Measurements from ENCODE around the gene BRSK2. TPM values are rescaled to one million over a fixed set of nuclear protein-coding genes. Genes with fewer than 3 reads are reported as not detected.

BRSK2 gene
- total RNA-seq, 4 donors from 2014 or later = 0.35 to 6.4 (median 0.40) TPM; not detected in 1

DNA sequence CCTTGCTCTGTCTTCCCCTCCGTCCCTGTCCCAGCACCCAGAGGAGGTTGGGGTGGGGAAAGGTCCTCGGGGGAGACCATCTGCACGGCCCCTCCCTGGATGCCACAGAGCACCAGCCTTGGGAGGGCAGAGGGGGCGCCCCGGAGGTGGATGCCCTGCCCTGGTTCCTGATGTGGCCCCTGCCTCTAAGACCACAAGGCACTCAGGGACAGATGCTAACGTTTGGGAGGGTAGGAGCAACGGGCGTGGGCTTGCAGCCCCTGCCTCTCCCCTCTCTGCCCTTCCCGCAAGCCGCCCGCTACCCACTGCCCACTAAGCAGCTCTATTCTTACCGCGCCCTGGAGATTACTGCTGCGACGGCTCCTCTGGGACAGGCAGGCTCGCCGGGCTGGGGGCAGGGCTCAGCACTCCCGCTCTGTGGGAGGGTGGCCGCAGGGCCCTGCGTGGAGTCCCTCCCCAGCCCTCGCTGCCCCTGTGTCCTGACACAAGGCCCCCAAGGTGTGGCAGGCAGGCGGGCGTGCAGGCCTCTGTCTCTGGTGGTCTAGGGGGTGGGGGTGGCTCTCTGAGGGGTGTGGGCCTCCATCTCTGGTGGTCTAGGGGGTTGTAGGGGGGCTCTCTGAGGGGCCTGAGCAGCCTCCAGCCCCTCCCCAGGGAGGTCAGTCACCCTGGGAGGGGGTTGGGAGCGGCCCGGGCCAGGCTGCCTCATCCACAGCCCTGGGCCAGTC lies 14.9 kb downstream of the BRSK2 start:
- no peaks in the 10 kb centered on the region for H3K36me3 ChIP-seq
- TF ChIP-seq POLR2A (IDR thresholded peaks at IDR 0.05) = no peak
- TF ChIP-seq, protein P1, sequence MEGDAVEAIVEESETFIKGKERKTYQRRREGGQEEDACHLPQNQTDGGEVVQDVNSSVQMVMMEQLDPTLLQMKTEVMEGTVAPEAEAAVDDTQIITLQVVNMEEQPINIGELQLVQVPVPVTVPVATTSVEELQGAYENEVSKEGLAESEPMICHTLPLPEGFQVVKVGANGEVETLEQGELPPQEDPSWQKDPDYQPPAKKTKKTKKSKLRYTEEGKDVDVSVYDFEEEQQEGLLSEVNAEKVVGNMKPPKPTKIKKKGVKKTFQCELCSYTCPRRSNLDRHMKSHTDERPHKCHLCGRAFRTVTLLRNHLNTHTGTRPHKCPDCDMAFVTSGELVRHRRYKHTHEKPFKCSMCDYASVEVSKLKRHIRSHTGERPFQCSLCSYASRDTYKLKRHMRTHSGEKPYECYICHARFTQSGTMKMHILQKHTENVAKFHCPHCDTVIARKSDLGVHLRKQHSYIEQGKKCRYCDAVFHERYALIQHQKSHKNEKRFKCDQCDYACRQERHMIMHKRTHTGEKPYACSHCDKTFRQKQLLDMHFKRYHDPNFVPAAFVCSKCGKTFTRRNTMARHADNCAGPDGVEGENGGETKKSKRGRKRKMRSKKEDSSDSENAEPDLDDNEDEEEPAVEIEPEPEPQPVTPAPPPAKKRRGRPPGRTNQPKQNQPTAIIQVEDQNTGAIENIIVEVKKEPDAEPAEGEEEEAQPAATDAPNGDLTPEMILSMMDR (IDR thresholded peaks at IDR 0.05) = no peak
- H3K9me3 ChIP-seq = no peaks in the 10 kb centered on the region
- no peak overlapping the region for H3K4me3 ChIP-seq
- H3K27me3 ChIP-seq = no peaks in the 10 kb centered on the region
- DNase-seq = no peak
- no peak overlapping the region for H3K27ac ChIP-seq
- H3K4me1 ChIP-seq = no peaks in the 10 kb centered on the region

DNA sequence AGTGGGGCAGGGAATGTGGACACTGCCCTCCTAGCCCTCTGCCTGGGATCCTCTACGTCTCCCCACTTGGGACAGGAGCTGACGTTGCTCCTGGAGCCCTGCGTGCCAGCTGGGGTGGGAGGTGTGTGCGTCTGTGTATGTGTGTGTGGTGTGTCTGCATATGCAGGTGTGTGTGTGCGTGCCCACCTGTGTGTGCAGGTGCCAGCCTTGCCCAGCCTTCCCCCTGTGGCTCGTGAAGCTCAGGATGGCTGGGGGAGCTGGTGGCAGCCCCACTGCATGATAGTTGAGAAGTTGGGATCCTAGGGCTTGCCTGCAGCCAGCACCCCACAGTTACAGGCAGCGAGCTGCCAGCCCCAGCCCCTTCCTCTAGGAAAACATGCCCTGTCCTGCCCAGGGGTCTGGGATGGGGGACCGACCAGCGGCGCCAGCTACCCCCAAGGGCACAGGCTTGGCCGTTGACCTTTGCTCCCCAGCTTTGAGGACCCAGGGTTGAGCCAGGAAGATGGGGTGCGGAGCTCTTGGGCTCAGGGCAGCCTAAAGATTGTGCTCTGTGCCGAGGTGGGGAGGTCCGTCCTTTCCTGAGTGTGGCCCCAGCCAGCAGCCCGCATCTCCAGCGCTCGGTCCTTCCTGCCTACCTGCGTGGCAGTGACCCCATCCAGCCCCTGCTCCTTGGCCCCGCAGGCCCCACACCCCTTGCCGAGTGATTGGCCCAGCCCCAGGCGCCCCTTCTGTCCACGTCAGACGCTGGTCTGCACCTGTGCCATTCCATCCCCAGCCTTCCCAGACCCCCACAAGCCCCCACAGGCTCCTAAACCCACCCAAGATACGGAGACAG lies 15.7 kb downstream of the BRSK2 start:
- Histone ChIP-seq H3K27ac (no peak overlapping the region), H3K36me3 (no peaks in the 10 kb centered on the region), H3K9me3 (no peaks in the 10 kb centered on the region), H3K4me1 (no peaks in the 10 kb centered on the region), H3K27me3 (no peaks in the 10 kb centered on the region), H3K4me3 (no peak overlapping the region)
- TF ChIP-seq, protein P1 (IDR thresholded peaks at IDR 0.05) = no peak
- TF ChIP-seq POLR2A (IDR thresholded peaks at IDR 0.05) = no peak
- no peak for DNase-seq

DNA sequence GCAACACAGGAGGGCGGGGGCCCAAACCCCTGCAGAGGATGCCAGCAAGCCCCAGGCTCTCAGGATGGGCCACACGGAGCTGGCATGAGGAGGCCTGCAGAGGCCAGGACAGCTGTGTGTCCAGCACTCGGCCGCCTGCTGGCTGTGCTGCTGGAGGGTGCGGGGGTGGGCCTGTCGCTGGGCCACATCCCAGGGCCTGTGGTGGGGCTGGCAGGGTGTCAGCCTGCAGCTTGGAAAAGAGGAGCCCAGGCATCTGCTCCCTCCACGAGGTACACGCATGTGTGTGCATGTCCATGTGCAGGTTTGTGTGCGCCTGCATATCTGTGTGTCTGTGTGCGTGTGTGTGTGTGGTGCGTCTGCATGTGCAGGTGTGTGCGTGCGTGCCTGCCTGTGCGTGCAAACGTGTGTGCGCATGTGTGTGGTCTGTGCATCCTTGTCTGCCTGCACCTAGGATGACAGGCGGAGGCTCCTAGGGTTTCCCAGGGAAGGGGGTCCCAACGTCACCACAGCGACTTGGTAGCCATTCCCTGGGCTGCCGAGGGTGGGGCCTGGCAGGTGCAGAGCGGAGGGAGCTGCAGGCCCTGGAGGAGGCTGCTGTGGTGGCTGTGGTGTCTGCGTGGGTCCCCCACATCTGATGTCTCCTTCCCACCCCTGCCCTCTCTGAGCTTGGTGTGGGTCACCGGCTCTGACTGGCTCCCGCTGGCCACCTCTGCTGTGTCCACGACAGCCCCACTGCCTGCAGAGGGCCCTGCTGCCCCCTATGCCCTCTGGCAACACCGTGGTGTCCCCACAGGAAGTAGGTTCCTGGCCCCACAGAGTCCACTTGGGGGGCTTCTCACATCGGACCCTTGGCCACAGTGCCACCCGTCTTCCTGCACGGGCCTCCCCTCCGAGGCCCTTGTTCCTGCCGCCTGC lies 17.1 kb downstream of the BRSK2 start:
- no peaks in the 10 kb centered on the region for H3K4me1 ChIP-seq
- no peak for TF ChIP-seq POLR2A (IDR thresholded peaks at IDR 0.05)
- TF ChIP-seq, protein P1 (IDR thresholded peaks at IDR 0.05) = no peak
- no peaks in the 10 kb centered on the region for H3K36me3 ChIP-seq
- H3K9me3 ChIP-seq = no peaks in the 10 kb centered on the region
- H3K27me3 ChIP-seq = no peaks in the 10 kb centered on the region
- no peak overlapping the region for H3K4me3 ChIP-seq
- DNase-seq = no peak
- no peak overlapping the region for H3K27ac ChIP-seq

DNA sequence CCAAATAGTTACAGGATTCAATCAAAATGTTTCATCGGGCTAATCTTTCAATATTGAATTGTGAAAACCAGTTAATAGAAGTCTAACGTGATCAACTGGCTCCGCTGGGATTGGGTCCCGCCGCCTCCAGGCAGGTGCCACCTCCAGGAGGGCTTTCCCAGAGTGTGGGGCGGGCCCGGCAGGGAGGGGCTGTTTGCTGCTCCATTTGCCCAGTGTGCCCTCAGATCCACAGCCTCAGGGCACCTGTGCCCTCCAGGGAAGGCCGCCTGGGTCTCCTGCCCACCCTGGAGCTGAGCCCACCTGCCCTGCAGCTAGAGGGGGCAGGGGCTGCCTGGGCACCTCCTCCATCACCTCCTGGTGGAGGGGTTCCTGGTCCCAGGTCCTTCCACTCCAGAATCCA lies 17.9 kb downstream of the BRSK2 start:
- Histone ChIP-seq H3K36me3 (no peaks in the 10 kb centered on the region), H3K4me1 (no peaks in the 10 kb centered on the region), H3K4me3 (no peak overlapping the region), H3K27ac (no peak overlapping the region), H3K9me3 (no peaks in the 10 kb centered on the region), H3K27me3 (no peaks in the 10 kb centered on the region)
- DNase-seq = no peak
- TF ChIP-seq POLR2A (IDR thresholded peaks at IDR 0.05) = no peak
- TF ChIP-seq, protein P1 (IDR thresholded peaks at IDR 0.05) = no peak

DNA sequence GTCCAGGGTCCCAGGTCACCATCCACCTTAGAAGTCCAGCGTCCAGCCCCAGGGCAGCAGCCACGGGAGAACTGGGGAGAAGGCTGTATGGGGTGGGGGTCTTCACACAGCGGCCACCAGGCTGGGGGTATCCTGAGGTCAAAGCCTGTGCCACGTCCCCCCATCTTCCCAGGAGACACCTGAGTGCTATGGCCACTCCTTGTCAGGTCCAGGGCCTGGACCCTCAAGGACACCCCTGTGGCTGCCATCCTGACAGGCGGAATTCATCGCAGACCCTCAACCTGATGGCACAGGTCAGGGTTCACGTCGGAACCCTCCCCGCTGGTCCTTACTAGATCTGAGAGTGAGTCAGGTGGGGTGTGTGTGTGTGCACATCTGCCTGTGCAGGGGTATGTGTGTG lies 18.6 kb downstream of the BRSK2 start:
- TF ChIP-seq, protein P1 (IDR thresholded peaks at IDR 0.05) = no peak
- TF ChIP-seq POLR2A (IDR thresholded peaks at IDR 0.05) = no peak
- no peaks in the 10 kb centered on the region for H3K36me3 ChIP-seq
- DNase-seq = no peak
- no peaks in the 10 kb centered on the region for H3K4me1 ChIP-seq
- H3K27me3 ChIP-seq = no peaks in the 10 kb centered on the region
- H3K27ac ChIP-seq = no peak overlapping the region
- no peak overlapping the region for H3K4me3 ChIP-seq
- no peaks in the 10 kb centered on the region for H3K9me3 ChIP-seq

All from Peyer's patch (tissue), 4 donors.